Erythroblast (primary cell): ENCODE results near the gene SOX1.

Experiments
- GATA1 ChIP-seq: IDR thresholded peaks from 2 replicates; pipeline ENCODE4 v1.6.1; 2011; ENCODE audit warnings: low read depth, mild to moderate bottlenecking, control low read depth, low read length, moderate library complexity
- POLR2A ChIP-seq: IDR thresholded peaks from 2 replicates; pipeline ENCODE4 v1.6.1; 2011; ENCODE audit warnings: mild to moderate bottlenecking, low read length

DNA sequence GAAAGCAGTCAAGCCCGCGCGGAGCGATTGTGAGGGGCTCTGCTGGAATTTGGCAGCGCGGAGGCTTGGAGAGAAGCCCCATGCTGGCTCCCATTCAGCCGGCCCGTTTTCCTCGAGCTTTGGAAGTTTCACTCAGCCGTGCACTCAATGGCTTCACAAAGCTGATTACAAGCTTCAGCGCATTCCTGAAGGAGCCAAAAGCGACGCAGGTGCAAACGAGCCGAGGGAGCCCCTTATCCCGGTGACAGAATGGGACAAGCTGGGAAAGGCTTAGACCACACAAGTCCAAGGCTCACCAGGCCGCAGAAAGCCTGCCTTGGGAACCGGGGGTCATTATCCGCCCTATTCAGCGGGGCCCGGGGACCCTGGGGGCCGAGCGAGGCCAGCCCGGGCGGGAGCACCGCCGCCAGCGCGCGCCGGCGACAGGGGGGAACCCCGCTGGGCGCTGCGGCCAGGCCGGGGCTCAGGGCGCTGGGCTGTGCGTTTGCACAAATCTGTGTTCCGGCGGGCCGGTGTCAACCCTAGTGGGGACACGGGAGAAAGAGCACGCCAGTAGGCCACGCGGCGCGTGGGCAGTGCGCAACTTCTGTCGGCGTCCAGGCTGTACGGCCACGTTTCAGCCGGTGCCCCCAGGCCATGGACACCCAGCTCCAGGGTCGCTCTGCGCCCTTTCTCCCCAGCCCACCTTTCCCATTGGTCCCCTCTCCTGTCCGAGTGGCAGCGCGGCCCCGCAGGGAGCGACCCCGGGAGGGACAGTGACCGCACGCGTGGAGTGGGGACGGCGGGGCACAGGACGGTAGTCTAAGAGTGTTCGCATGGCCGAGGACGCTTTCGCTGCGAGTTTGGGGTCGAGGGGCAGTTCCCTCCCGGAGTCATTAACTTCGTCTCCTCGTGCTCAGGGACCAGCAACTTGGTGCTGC lies 37.3 kb downstream of the SOX1 start:
- no peak for TF ChIP-seq POLR2A
- TF ChIP-seq GATA1 = no peak
